Sigmoid colon (tissue), 4 donors: ENCODE measurements around the gene PRAC1.

Source experiments
- CTCF ChIP-seq, 4 experiments: fragments of 450-650 bp in 3 of 4; fragments of 200-600 bp in 1 of 4; IDR thresholded peaks; one replicate each; pipeline ENCODE4 v1.5.1; 2016 to 2019; ENCODE audit warnings: antibody characterized with exemption in 4 of 4, mild to moderate bottlenecking in 3 of 4, moderate library complexity in 2 of 4
- EP300 ChIP-seq, 4 donors: sonication (generic); formaldehyde crosslinking; IDR thresholded peaks; one replicate each; pipeline ENCODE4 v1.6.1; 2017; ENCODE audit warnings: antibody characterized with exemption in 4 of 4
- POLR2AphosphoS5 ChIP-seq, 4 donors: sonication (generic); formaldehyde crosslinking; IDR thresholded peaks; one replicate each; pipeline ENCODE4 v1.6.1; 2017; ENCODE audit warnings: antibody characterized with exemption in 4 of 4

- no peak for TF ChIP-seq CTCF (IDR thresholded peaks at IDR 0.05)
- TF ChIP-seq POLR2AphosphoS5 (IDR thresholded peaks at IDR 0.05) = no peak
- TF ChIP-seq EP300 (IDR thresholded peaks at IDR 0.05) = no peak
These were observed 32.4 kb upstream of the PRAC1 start for GRCh38 chr17:48754500-48755261.
